Measurements from ENCODE around the gene C4orf54. TPM values are rescaled to one million over a fixed set of nuclear protein-coding genes. Genes with fewer than 3 reads are reported as not detected.

C4orf54 gene
- total RNA-seq, 1 experiment from 2014 or later = not detected

DNA sequence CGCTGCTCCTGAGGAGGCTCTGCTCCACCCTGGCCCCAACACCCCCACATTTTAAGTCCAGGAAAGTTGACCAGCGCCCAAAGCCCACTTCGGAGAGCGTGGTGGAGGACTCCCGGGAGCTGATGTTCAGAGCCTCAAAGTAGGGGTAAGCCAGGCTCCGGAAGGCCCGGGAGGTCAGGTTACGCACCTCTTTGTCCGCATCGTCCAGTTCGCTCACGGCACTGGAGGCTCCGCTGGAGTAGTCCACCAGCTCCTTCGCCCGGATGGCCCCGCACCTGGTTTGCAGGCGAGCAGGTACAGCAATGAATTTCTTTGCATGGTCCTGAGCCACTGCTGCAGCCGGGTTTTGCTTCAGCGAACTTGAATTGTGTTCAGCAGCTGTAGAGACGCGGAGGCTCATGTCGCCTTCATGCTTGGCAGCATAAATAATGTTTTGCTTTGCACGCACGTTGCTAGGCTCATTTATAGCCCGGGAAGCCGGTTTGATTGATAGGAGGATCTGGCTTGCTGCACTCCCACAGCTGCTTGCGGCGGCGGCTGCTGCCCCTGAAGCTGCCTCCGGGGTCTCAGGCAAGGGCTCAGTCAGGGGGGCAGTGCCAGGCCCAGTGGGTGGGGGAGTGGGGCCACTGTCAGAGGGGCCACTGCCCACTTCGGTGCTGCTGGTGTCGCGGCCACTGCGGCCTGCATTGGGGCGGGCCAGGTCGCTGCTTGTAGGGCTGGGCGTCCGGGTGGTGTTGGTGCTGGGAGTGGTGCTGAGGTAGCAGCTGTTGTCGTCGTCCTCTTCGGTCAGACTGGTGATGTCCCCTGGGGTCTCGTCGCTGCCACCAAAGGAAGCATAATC is 4.8 kb downstream of the C4orf54 start:
- H2AK5ac ChIP-seq (ENCODE audit: insufficient read length, low read length) = no peak overlapping the region
- H3K36me3 Mint-ChIP-seq (ENCODE audit: insufficient read depth in 1 of 3, low read depth in 3 of 3) = no peaks in the 10 kb centered on the region
- no peak overlapping the region for H4K5ac ChIP-seq (ENCODE audit: insufficient read length, low read depth, low read length)
- H3K4me1 Mint-ChIP-seq = no peaks in the 10 kb centered on the region
- H2BK12ac ChIP-seq (ENCODE audit: insufficient read length, low read depth, low read length) = no peak overlapping the region
- no peak overlapping the region for H3K4me3 Mint-ChIP-seq
- H3K4me2 ChIP-seq (ENCODE audit: insufficient read depth, insufficient read length, low read length) = no peak overlapping the region
- H2BK5ac ChIP-seq (ENCODE audit: insufficient read length, low read length) = no peak overlapping the region
- H3K27ac ChIP-seq (ENCODE audit: insufficient read length, low read depth, low read length) = no peak overlapping the region
- TF ChIP-seq CTCF (conservative IDR thresholded peaks at IDR 0.05) = no peak
- no peaks in the 10 kb centered on the region for H4K20me1 ChIP-seq (ENCODE audit: control insufficient read depth, insufficient read depth, insufficient read length)
- H2BK120ac ChIP-seq (ENCODE audit: low read depth, low read length, poor library complexity, severe bottlenecking) = no peak overlapping the region
- no peak overlapping the region for H4K8ac ChIP-seq (replicated peaks; ENCODE audit: insufficient read length, low read depth, low read length)
- no peaks in the 10 kb centered on the region for H3K9me3 ChIP-seq (ENCODE audit: control insufficient read depth, low read depth, low read length)
- no peak overlapping the region for H3K4ac ChIP-seq (ENCODE audit: low read depth, low read length)
- no CpG with 5 or more reads among the region's 43 CpGs for WGBS (ENCODE audit: extremely low coverage, insufficient read length, low lambda C conversion rate)
- H4K91ac ChIP-seq (ENCODE audit: insufficient read length, low read depth, low read length) = no peak overlapping the region
- no peak overlapping the region for H3K56ac ChIP-seq (ENCODE audit: insufficient read length, low read depth, low read length)
- H2BK20ac ChIP-seq (ENCODE audit: low read depth, low read length, poor library complexity, severe bottlenecking) = no peak overlapping the region
- no peaks in the 10 kb centered on the region for H3K79me1 ChIP-seq (ENCODE audit: insufficient read depth, low read depth, low read length, poor library complexity, severe bottlenecking)
- no peak overlapping the region for H3K27ac Mint-ChIP-seq
- no peaks in the 10 kb centered on the region for H3K4me1 ChIP-seq (ENCODE audit: insufficient read depth, low read length)
- H3K23me2 ChIP-seq (ENCODE audit: insufficient read length, low read depth, low read length, poor library complexity, severe bottlenecking) = no peaks in the 10 kb centered on the region
- no peak overlapping the region for H3K23ac ChIP-seq (ENCODE audit: insufficient read length, low read depth, low read length)
- H2BK15ac ChIP-seq (ENCODE audit: low read depth, low read length) = no peak overlapping the region
- H3K14ac ChIP-seq (ENCODE audit: insufficient read depth, low read length) = no peak overlapping the region; the same call in 1 of the 2 replicates
- no peaks in the 10 kb centered on the region for H3K79me2 ChIP-seq (ENCODE audit: insufficient read depth, low read length)
- no peak overlapping the region for H3K18ac ChIP-seq (ENCODE audit: insufficient read length, low read depth, low read length)
- H3K9me3 Mint-ChIP-seq = no peaks in the 10 kb centered on the region
- no peaks in the 10 kb centered on the region for H3K27me3 ChIP-seq (ENCODE audit: insufficient read depth, low read length)
- no peak overlapping the region for H2AFZ ChIP-seq (ENCODE audit: low read length)
- peaks cover 35% of the 10 kb centered on the region for H3K27me3 Mint-ChIP-seq (ENCODE audit: low read depth)
- no peak overlapping the region for H3T11ph ChIP-seq (ENCODE audit: low read length)
- no peak overlapping the region for H3K9ac ChIP-seq (ENCODE audit: extremely low read depth, insufficient read length, low read length)
- DNase-seq = no peak

Data from H9 (cell line).